Rectal smooth muscle tissue (tissue), 1 donor: ENCODE measurements around the gene DAZL.
"Not testable (repeated sequence)": the region's sequence is repeated elsewhere in the genome, so short reads cannot be mapped to it uniquely, and the experiment has no call there.

Source experiments
- H3K27ac ChIP-seq: one replicate; pipeline ENCODE4 v1.7.0; 2013; ENCODE audit warnings: low read depth, low read length, inconsistent platforms
- H3K27me3 ChIP-seq: one replicate; pipeline ENCODE4 v1.7.0; 2013; ENCODE audit warnings: low read length; ENCODE audit not compliant: control insufficient read depth, insufficient read depth
- H3K36me3 ChIP-seq: one replicate; pipeline ENCODE4 v1.7.0; 2013; ENCODE audit warnings: low read length; ENCODE audit not compliant: control insufficient read depth, insufficient read depth
- H3K4me1 ChIP-seq: one replicate; pipeline ENCODE4 v1.7.0; 2013; ENCODE audit warnings: low read length; ENCODE audit not compliant: control insufficient read depth, insufficient read depth
- H3K4me3 ChIP-seq: one replicate; pipeline ENCODE4 v1.7.0; 2013; ENCODE audit warnings: low read length
- H3K9ac ChIP-seq: one replicate; pipeline ENCODE4 v1.7.0; 2013; ENCODE audit warnings: low read length

DAZL gene

GRCh38 chr3:16604887-16605602 is at the start of gene DAZL:
Gene DAZL (minus strand): TSS chr3:16605423. CDS start chr3:16605205, 218 bp downstream.
- no peak within 1 kb of the TSS for H3K4me3 ChIP-seq
- H3K4me1 ChIP-seq = peaks cover 3% of the 10 kb centered on the region
- no peaks in the 10 kb centered on the region for H3K27me3 ChIP-seq
- H3K9ac ChIP-seq = no peak within 1 kb of the TSS
- no peak within 1 kb of the TSS for H3K27ac ChIP-seq
- H3K36me3 ChIP-seq = no peaks in the 10 kb centered on the region

GRCh38 chr3:16654976-16655375 is 49.8 kb upstream of the DAZL start:
- H3K4me3 ChIP-seq = no peak overlapping the region
- H3K36me3 ChIP-seq = no peaks in the 10 kb centered on the region
- no peak overlapping the region for H3K9ac ChIP-seq
- H3K27me3 ChIP-seq = no peaks in the 10 kb centered on the region
- no peak overlapping the region for H3K27ac ChIP-seq
- no peaks in the 10 kb centered on the region for H3K4me1 ChIP-seq

GRCh38 chr3:16653712-16654111 is 48.5 kb upstream of the DAZL start:
- H3K27ac ChIP-seq = no peak overlapping the region
- H3K27me3 ChIP-seq = no peaks in the 10 kb centered on the region
- H3K4me1 ChIP-seq = no peaks in the 10 kb centered on the region
- no peak overlapping the region for H3K9ac ChIP-seq
- H3K36me3 ChIP-seq = no peaks in the 10 kb centered on the region
- no peak overlapping the region for H3K4me3 ChIP-seq

GRCh38 chr3:16647668-16648067 is 42.4 kb upstream of the DAZL start:
- no peaks in the 10 kb centered on the region for H3K4me1 ChIP-seq
- H3K9ac ChIP-seq = no peak overlapping the region
- H3K27ac ChIP-seq = no peak overlapping the region
- no peaks in the 10 kb centered on the region for H3K36me3 ChIP-seq
- no peaks in the 10 kb centered on the region for H3K27me3 ChIP-seq
- H3K4me3 ChIP-seq = no peak overlapping the region

- no peaks in the 10 kb centered on the region for H3K36me3 ChIP-seq
- H3K9ac ChIP-seq = no peak overlapping the region
- no peak overlapping the region for H3K4me3 ChIP-seq
- H3K27me3 ChIP-seq = no peaks in the 10 kb centered on the region
- no peak overlapping the region for H3K27ac ChIP-seq
- H3K4me1 ChIP-seq = no peaks in the 10 kb centered on the region
These were observed 34.6 kb upstream of the DAZL start for GRCh38 chr3:16639806-16640205.

- Histone ChIP-seq H3K36me3 (no peaks in the 10 kb centered on the region), H3K27me3 (no peaks in the 10 kb centered on the region), H3K27ac (no peak overlapping the region), H3K4me3 (no peak overlapping the region), H3K4me1 (no peaks in the 10 kb centered on the region), H3K9ac (no peak overlapping the region)
These were observed 28.7 kb upstream of the DAZL start for GRCh38 chr3:16633948-16634347.

- no peaks in the 10 kb centered on the region for H3K4me1 ChIP-seq
- no peak overlapping the region for H3K4me3 ChIP-seq
- no peak overlapping the region for H3K27ac ChIP-seq
- H3K9ac ChIP-seq = no peak overlapping the region
- H3K36me3 ChIP-seq = no peaks in the 10 kb centered on the region
- H3K27me3 ChIP-seq = no peaks in the 10 kb centered on the region
These were observed 27.2 kb upstream of the DAZL start for GRCh38 chr3:16632395-16632794.

GRCh38 chr3:16618721-16619120 is 13.5 kb upstream of the DAZL start:
- no peak overlapping the region for H3K4me3 ChIP-seq
- no peaks in the 10 kb centered on the region for H3K4me1 ChIP-seq
- H3K27me3 ChIP-seq = no peaks in the 10 kb centered on the region
- H3K27ac ChIP-seq = no peak overlapping the region
- no peak overlapping the region for H3K9ac ChIP-seq
- no peaks in the 10 kb centered on the region for H3K36me3 ChIP-seq

- H3K36me3 ChIP-seq, H3K4me1 ChIP-seq: not testable (repeated sequence)
These were observed 11.9 kb upstream of the DAZL start for GRCh38 chr3:16617155-16617554.

GRCh38 chr3:16616083-16616482 is 10.9 kb upstream of the DAZL start:
- no peaks in the 10 kb centered on the region for H3K27me3 ChIP-seq
- no peaks in the 10 kb centered on the region for H3K36me3 ChIP-seq
- H3K9ac ChIP-seq = no peak overlapping the region
- no peaks in the 10 kb centered on the region for H3K4me1 ChIP-seq
- H3K4me3 ChIP-seq = no peak overlapping the region
- no peak overlapping the region for H3K27ac ChIP-seq

More at GRCh38 chr3:16617155-16617554, 11.9 kb upstream of the DAZL start:
- H3K9ac ChIP-seq, H3K27ac ChIP-seq, H3K4me3 ChIP-seq, H3K27me3 ChIP-seq: not testable (repeated sequence)

- Histone ChIP-seq H3K36me3 (no peaks in the 10 kb centered on the region), H3K9ac (no peak overlapping the region), H3K4me3 (no peak overlapping the region), H3K27me3 (no peaks in the 10 kb centered on the region), H3K4me1 (no peaks in the 10 kb centered on the region), H3K27ac (no peak overlapping the region)
These were observed 9.1 kb upstream of the DAZL start for GRCh38 chr3:16614033-16615031.

GRCh38 chr3:16609927-16610580 is 4.8 kb upstream of the DAZL start:
- Histone ChIP-seq H3K36me3 (no peaks in the 10 kb centered on the region), H3K9ac (no peak overlapping the region), H3K27me3 (no peaks in the 10 kb centered on the region), H3K4me1 (no peaks in the 10 kb centered on the region), H3K4me3 (no peak overlapping the region), H3K27ac (no peak overlapping the region)
